ENCODE data around the gene TET2.

The TET2 gene

DNA sequence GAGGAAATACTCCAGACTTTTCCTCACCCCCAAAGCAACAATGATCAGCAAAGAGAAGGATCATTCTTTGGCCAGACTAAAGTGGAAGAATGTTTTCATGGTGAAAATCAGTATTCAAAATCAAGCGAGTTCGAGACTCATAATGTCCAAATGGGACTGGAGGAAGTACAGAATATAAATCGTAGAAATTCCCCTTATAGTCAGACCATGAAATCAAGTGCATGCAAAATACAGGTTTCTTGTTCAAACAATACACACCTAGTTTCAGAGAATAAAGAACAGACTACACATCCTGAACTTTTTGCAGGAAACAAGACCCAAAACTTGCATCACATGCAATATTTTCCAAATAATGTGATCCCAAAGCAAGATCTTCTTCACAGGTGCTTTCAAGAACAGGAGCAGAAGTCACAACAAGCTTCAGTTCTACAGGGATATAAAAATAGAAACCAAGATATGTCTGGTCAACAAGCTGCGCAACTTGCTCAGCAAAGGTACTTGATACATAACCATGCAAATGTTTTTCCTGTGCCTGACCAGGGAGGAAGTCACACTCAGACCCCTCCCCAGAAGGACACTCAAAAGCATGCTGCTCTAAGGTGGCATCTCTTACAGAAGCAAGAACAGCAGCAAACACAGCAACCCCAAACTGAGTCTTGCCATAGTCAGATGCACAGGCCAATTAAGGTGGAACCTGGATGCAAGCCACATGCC lies 89.7 kb downstream of the TET2 start:
- no peak for DNase-seq (ENCODE audit: low spot score)

DNA sequence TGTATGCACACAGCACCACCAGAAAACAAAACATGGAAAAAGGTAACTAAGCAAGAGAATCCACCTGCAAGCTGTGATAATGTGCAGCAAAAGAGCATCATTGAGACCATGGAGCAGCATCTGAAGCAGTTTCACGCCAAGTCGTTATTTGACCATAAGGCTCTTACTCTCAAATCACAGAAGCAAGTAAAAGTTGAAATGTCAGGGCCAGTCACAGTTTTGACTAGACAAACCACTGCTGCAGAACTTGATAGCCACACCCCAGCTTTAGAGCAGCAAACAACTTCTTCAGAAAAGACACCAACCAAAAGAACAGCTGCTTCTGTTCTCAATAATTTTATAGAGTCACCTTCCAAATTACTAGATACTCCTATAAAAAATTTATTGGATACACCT lies 90.2 kb downstream of the TET2 start:
- DNase-seq (ENCODE audit: low spot score), result no peak

DNA sequence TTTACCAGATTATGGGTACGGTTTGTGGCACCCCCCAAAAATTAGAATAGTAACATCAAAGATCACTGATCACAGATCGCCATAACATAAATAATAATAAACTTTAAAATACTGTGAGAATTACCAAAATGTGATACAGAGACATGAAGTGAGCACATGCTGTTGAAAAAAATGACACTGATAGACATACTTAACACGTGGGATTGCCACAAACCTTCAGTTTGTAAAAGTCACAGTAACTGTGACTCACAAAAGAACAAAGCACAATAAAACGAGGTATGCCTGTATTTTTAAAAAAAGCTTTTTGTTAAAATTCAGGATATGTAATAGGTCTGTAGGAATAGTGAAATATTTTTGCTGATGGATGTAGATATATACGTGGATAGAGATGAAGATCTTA lies 93.4 kb downstream of the TET2 start:
- no peak for DNase-seq (ENCODE audit: low spot score)

DNA sequence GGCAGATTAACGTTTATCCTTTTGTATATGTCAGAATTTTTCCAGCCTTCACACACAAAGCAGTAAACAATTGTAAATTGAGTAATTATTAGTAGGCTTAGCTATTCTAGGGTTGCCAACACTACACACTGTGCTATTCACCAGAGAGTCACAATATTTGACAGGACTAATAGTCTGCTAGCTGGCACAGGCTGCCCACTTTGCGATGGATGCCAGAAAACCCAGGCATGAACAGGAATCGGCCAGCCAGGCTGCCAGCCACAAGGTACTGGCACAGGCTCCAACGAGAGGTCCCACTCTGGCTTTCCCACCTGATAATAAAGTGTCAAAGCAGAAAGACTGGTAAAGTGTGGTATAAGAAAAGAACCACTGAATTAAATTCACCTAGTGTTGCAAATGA lies 94.8 kb downstream of the TET2 start:
- no peak for DNase-seq (ENCODE audit: low spot score)

DNA sequence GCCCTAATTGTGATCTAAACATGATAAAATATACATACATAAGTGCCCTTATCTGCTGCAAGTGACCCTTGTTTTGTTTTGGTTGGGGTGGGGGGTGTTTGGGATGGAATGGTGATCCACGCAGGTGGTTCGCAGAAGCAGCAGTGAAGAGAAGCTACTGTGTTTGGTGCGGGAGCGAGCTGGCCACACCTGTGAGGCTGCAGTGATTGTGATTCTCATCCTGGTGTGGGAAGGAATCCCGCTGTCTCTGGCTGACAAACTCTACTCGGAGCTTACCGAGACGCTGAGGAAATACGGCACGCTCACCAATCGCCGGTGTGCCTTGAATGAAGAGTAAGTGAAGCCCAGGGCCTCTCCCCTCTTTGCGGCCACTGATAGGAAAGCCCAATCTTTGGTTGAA lies 96.8 kb downstream of the TET2 start:
- DNase-seq (ENCODE audit: low spot score), result no peak

DNA sequence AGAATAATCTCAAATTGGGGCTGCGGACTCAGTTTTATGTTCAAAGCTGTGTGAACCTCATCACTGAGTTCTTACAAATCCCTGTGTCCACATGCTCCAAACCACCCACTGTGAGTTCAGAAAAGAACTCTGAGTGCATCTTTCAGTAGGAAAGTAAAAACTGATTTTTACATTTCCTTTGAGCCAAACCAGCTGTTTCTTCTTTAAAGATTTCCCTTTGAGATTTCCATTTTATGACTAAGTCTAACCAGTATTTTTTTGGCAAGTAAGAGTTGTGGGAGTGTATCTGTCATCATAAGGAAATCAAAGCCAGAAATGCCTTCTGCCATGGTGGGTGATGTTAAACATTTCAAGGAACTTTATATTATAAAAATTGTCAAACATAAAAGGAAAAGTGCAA lies 100.0 kb downstream of the TET2 start:
- DNase-seq (ENCODE audit: low spot score), result no peak

DNA sequence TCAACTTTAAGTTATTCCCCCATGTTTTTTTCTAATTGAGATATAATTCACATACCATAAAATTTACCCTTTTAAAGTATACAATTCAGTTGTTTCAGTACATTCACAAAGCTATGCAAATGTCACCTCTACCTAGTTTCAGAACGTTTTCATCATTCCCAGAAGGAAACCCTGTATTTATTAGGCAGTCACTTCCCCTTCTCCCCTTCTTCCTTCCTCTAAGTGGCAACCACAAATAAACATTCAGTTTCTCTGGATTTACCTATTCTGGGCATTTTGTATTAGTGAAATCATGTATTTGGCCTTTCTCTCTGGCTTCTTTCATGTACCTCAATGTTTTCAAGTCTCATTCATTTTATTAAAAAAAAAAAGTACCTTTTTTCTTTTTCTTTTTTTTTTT lies 101.9 kb downstream of the TET2 start:
- no peak for DNase-seq (ENCODE audit: low spot score)

DNA sequence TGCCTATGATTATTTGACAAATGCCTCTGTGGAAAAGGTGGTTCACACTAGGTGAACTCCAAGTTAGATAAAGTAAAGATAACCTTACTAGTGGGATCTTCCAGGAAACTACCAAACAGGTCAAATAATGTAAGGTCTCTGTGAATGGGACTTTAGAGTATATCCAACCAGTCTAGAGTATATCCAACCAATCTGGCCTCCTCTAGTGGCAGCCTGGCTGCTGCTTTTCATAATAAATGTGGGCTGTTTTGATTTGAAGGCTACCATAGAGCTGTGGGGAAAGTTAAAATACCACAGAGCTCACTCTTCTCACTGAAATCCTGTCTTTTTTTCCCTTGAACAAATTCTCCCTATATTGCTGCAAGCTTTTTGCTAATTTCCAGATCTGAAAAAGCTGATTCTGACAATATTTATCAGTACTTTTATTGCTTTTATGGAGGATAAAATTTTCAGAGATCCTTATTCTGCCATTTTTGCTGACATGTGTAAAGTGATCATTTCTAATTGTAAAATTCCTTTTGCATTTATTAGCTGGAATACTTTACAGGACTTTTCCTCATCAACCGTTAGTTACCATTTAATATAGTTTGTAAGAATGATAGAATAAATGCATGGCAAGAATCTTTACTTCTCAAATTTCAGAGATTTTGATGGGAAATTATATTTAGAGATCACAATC lies 111.3 kb downstream of the TET2 start:
- DNase-seq (ENCODE audit: low spot score), result no peak

DNA sequence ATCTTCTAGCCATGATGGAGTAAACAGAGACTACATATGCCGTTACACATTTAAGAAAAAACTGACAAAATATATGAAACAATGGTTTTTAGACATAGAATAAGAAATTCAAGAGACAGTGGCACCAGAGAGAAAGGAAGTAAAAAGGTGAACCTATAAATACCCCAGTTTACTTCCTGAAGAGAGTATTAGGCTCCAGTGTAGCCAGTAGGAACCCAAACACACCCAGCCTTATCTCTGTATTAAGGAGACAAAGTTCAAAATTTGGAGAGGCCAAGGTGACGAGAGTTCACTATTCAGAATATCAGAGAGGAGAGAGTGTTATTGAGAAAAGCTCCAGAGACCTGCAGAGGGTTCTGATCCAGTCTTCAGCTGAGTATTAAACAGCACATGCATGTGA lies 119.0 kb downstream of the TET2 start:
- DNase-seq (ENCODE audit: low spot score), result no peak

DNA sequence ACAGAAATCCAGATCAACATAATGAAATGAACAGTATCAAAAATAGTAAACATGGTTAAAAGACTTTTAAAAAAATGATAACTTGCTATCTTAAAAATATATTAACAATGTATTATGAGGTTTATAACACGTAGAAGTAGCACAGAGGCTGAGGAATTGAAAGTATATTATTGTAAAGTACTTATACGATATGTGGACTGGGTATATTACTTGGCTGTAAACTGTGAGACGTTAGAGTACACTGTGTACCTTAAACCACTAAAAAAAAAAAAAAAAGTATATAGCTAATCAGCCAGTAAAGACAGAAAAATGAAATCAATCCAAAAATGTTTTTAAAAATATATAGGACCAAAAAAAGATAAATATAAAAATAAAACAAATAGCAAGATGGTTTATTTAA lies 120.6 kb downstream of the TET2 start:
- DNase-seq (ENCODE audit: low spot score), result no peak

DNA sequence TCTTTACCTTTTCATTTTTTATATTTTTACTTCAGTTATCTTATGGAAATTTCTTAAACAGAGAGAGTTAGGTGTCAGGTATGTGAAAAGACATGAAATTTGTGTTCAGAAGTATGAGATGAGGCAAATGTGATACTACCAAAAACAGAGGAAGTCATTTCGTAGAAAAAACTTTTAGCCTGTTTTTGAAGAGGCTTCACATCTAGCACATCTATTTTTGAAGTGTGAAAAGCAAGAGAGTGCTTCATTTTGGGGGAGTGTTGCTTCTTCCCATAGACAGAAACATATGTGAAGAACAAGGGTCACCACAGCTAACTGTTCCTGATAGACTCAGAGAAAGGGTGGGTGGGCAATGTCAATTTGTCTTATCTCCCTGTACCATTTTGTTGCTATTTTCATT lies 125.3 kb downstream of the TET2 start:
- no peak for DNase-seq (ENCODE audit: low spot score)

DNA sequence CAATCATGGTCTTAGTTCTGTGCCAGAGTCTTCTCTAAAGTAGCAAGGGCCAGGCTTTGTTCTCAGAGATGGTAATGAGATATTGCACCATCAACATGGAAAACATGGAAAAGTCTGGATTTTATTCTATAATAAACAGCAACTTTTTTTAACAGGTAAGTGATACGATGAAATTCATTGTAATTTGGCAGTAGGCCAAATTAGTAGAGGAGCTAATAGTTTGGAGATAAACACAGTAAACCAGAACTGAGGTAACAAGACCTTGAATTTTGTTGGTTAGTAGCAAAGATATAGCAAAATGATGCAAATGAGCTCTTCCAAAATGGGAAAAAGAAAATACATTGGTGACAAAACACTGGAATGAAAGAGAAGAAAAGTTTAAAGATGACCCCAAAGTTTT lies 126.6 kb downstream of the TET2 start:
- no peak for DNase-seq (ENCODE audit: low spot score)

DNA sequence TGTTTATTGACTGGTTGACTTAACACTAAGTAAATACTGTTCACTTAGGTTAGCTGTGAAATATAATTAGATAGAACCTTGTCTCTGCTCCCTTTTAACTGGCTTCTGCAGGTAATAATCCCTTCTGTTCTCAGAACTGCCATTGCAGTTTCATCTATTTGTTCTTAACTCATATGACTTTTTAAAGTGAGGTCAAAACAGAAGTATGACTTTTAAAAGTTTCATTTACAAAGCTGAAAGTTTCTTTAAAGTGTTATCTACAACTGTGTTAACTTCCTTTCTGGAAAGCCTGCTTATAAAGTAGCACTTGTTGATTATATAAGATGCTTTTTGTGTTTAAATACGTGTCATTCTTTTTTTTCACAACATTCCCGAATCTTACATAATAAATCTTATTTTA lies 127.4 kb downstream of the TET2 start:
- DNase-seq (ENCODE audit: low spot score), result no peak

DNA sequence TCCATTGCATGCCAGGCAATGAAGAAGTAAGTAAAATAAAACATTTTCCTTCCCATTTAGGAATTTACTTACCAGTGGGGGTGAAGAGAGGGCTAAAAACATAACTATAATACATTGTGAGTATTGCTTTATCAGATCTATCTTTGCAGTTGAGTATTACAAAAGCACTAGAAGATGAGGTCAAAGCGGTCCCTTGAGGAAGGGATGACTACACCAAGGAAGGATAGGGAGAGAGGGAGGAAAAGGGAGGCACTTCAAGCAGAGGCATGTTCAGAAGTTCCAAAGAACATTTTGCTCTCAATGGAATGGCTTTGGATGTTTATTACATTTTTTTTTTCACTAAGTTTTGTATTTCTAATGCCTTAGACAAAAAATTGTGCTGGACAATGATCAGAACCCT lies 127.8 kb downstream of the TET2 start:
- no peak for DNase-seq (ENCODE audit: low spot score)

DNA sequence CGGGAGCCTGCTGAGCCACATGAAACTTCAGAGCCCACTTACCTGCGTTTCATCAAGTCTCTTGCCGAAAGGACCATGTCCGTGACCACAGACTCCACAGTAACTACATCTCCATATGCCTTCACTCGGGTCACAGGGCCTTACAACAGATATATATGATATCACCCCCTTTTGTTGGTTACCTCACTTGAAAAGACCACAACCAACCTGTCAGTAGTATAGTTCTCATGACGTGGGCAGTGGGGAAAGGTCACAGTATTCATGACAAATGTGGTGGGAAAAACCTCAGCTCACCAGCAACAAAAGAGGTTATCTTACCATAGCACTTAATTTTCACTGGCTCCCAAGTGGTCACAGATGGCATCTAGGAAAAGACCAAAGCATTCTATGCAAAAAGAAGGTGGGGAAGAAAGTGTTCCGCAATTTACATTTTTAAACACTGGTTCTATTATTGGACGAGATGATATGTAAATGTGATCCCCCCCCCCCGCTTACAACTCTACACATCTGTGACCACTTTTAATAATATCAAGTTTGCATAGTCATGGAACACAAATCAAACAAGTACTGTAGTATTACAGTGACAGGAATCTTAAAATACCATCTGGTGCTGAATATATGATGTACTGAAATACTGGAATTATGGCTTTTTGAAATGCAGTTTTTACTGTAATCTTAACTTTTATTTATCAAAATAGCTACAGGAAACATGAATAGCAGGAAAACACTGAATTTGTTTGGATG lies 129.9 kb downstream of the TET2 start:
- no peak for DNase-seq (ENCODE audit: low spot score)

DNA sequence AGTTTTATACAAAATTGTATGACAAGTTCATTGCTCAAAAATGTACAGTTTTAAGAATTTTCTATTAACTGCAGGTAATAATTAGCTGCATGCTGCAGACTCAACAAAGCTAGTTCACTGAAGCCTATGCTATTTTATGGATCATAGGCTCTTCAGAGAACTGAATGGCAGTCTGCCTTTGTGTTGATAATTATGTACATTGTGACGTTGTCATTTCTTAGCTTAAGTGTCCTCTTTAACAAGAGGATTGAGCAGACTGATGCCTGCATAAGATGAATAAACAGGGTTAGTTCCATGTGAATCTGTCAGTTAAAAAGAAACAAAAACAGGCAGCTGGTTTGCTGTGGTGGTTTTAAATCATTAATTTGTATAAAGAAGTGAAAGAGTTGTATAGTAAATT lies 131.0 kb downstream of the TET2 start:
- DNase-seq (ENCODE audit: low spot score), result no peak

DNA sequence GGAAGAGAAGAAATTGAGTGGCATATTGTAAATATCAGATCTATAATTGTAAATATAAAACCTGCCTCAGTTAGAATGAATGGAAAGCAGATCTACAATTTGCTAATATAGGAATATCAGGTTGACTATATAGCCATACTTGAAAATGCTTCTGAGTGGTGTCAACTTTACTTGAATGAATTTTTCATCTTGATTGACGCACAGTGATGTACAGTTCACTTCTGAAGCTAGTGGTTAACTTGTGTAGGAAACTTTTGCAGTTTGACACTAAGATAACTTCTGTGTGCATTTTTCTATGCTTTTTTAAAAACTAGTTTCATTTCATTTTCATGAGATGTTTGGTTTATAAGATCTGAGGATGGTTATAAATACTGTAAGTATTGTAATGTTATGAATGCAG lies 132.6 kb downstream of the TET2 start:
- no peak for DNase-seq (ENCODE audit: low spot score)

DNA sequence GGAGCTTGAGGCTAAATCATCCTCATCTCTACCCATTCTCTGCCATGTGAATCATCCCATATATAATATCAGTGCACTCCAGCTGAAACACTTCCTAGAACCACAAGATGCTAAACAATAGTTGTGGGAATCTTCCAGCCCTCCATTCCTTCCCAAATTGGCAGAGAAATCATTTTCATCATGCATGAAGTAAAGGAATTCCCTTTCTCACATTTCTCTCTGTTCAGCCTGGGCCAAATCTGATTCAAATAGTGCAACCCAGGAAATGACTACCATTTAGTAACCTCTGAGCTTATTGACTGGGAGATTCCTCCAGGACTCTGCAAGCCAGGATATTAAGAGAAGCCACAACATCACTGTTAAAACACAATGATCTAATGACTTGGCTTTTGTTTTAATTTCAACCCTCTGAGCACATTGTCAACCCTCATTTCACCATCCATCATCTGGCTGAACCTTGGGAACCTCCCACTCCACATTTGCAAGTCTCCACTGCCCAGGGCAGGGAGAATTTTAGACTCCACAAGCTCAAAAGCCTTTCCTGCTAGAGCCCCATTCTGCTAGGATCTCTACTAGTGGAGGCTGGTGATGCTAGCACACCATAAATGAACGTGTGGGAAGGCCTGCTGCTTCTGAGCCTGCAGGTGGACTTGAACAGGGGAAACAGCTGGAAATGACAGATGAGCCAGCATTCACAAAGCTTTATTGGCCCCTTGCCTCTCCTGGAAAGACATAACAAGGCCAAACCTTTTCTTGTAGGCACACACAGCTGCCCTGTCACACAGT lies 133.9 kb downstream of the TET2 start:
- no peak for DNase-seq (ENCODE audit: low spot score)

DNA sequence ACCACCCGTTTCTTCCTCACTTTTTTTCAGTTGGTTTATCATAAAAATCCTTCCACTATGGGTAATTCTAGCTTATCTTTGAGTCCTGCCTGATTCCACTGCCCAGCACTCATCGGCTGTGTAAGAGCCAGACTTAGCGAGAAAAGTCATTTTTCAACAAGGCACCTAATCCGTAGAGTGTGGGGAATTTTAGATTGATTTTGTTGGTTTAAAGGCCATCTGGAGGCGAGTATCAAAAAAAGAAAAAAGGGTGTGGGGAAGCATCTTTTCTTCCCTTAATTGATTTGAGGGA lies 134.4 kb downstream of the TET2 start:
- DNase-seq (ENCODE audit: low spot score), result no peak

DNA sequence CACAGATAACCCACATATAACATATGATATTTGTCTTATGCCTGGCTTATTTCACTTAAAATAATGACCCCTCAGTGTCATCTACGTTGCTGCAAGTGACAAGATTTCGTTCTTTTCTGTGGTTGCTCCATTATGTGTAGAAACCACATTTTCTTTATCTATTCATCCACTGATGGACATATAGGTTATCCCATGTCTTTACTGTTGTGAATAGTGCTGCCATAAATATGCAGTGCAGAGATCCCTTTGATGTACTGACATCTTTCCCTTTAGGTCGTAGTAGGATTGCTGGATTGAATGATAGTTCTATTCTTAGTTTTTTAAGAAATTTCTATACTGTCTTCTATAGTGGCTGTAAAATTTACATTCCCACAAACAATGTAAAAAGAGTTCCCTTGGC lies 135.8 kb downstream of the TET2 start:
- DNase-seq (ENCODE audit: low spot score), result no peak

DNA sequence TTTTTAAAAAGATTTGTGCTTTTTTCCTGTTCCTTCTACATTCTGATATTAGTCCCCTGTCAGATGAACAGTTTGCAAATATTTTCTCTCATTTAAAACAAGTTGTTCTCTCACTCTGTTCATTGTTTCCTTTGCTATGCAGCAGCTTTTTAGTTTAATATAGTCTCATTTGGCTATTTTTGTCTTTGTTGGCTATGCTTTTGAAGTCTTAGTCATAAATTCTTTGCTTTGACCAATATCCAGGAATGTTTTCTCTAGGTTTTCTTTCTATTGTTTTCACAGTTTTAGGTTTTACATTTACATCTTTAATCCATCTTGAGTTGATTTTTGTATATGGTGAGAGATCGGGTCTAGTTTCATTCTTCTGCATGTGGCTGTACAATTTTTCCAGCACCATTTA lies 136.8 kb downstream of the TET2 start:
- no peak for DNase-seq (ENCODE audit: low spot score)

DNA sequence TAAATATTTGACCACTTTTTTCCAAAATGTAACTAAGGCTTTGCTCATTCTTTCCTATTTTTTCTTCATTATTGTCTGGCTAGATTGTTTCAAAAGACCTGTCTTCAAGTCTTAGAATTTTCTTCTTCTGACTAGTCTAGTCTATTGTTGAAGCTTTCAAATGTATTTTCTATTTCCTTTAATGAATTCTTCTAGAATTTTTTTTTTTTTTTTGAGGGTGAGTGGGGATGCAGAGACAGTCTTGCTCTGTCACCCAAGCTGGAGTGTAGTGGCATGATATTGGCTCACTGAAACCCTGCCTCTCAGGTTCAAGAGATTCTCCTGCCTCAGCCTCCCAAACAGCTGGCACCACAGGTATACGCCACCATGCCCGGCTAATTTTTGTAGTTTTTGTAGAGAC lies 141.4 kb downstream of the TET2 start:
- DNase-seq (ENCODE audit: low spot score), result no peak

DNA sequence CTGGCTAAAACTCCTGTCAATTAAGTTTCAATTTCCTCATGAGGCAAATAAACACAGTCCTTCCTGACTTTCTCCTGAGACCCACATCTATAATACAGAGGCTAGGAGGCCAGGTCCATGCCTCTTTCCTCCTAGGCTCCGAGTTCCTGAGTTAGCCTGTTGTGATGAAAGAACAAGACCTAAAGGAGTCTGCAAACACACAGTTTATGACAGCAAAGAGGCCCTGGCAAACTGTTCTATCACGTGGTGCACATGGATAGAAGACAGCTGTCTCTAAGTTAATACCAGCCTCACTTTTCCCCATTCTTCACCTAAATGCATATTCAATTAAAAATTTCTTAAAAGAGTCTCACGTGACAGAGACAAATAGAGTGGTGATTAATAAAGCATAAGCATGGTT lies 145.2 kb downstream of the TET2 start:
- DNase-seq (ENCODE audit: low spot score), result no peak

Data from D341Med (cell line).